Measurements from ENCODE around the gene ZFP30.
A peak's percentile ranks its signal among the peaks of the same experiment; 100 is the strongest.
"Not testable (repeated sequence)": the region's sequence is repeated elsewhere in the genome, so short reads cannot be mapped to it uniquely, and the experiment has no call there.

The ZFP30 gene

GRCh38 chr19:37655301-37655688 lies at the start of gene ZFP30:
TSS of gene ZFP30 (minus strand) at chr19:37655465. CDS start at chr19:37647822, 7,643 bp downstream.
- peak; percentile 68 for DNase-seq (ENCODE audit: low read depth)

DNA sequence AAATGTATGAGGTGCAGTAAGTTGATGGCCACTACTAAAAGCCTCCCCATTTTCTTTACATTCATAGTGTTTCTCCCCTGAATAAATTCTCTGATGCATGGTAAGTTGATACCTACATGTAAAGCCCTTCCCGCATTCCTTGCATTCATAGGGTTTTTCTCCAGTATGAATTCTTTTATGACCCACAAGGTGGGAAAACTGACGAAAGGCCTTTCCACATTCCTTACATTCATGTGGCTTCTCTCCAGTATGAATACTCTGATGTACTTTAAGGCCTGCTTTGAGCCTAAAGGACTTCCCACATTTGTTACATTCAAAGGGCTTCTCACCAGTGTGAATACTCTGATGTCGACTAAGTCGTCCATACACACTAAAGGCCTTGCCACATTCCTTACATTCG lies 43.8 kb upstream of the ZFP30 start:
- no peak for DNase-seq (ENCODE audit: low read depth)

GRCh38 chr19:37698216-37698615 lies 43.0 kb upstream of the ZFP30 start:
- no peak for DNase-seq (ENCODE audit: low read depth)

GRCh38 chr19:37695144-37695899 lies 40.1 kb upstream of the ZFP30 start:
- no peak for DNase-seq (ENCODE audit: low read depth)

GRCh38 chr19:37692956-37693620 lies 37.8 kb upstream of the ZFP30 start:
- DNase-seq (ENCODE audit: low read depth) = no peak

DNA sequence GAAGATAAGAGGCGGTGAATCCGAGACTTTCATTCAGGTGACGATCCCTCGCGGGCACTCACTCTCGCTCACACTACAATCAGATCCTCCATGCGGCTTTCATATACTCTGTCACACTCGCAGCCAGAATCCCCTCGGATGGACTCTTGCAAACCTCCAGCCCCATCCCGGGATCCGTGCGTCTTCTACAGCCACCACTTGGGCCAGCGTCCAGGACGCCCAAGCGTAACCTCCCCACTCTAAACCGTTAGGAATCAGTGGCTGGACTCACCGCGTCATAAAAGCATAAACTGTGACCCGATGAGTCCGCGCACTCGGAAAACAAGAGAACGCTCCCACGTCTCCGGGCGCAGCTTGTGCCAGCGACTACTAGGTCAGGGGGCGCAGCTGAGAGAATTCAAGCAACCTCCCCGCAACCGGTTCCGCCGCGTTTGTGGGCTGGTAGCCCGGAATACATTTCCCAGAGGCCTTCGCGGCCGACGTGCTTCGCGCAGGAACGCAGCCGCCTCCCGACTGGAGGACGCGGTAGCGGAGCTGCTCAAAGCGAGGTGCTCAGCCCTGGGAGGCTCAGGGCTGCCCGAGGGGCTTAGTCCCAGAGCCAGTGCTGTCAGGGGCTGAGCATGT lies 36.7 kb upstream of the ZFP30 start:
- peak; percentile 70 for DNase-seq (ENCODE audit: low read depth)

- no peak for DNase-seq (ENCODE audit: low read depth)
Measured at GRCh38 chr19:37683520-37683919, 28.3 kb upstream of the ZFP30 start.

DNA sequence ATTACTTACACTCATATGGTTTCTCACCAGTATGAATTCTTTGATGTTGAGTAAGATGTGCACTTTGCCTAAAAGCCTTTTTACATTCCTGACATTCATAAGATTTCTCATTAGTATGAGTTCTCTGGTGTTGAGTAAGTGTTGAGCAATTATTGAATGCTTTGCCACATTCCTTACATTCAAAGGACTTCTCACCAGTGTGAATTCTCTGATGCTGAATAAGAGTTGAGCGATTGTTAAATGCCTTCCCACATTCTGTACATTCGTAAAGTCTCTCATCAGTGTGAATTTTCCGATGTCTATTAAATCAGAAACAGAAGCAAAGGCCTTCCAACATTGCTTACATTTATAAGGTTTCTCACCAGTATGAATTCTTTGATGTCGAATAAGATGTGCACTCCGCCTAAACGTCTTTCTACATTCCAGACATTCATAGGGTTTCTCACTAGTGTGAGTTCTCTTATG lies 14.2 kb upstream of the ZFP30 start:
- no peak for DNase-seq (ENCODE audit: low read depth)

GRCh38 chr19:37657157-37657556 lies 1.9 kb upstream of the ZFP30 start:
- DNase-seq (ENCODE audit: low read depth) = not testable (repeated sequence)

GRCh38 chr19:37655689-37656371 lies 565 bp upstream of the ZFP30 start:
- peak; percentile 82 for DNase-seq (ENCODE audit: low read depth)

GRCh38 chr19:37654629-37655300 lies 500 bp downstream of the ZFP30 start:
- peak; percentile 6 for DNase-seq (ENCODE audit: low read depth)

- DNase-seq (ENCODE audit: low read depth) = no peak
Measured at GRCh38 chr19:37654118-37654517, 1.1 kb downstream of the ZFP30 start.

DNA sequence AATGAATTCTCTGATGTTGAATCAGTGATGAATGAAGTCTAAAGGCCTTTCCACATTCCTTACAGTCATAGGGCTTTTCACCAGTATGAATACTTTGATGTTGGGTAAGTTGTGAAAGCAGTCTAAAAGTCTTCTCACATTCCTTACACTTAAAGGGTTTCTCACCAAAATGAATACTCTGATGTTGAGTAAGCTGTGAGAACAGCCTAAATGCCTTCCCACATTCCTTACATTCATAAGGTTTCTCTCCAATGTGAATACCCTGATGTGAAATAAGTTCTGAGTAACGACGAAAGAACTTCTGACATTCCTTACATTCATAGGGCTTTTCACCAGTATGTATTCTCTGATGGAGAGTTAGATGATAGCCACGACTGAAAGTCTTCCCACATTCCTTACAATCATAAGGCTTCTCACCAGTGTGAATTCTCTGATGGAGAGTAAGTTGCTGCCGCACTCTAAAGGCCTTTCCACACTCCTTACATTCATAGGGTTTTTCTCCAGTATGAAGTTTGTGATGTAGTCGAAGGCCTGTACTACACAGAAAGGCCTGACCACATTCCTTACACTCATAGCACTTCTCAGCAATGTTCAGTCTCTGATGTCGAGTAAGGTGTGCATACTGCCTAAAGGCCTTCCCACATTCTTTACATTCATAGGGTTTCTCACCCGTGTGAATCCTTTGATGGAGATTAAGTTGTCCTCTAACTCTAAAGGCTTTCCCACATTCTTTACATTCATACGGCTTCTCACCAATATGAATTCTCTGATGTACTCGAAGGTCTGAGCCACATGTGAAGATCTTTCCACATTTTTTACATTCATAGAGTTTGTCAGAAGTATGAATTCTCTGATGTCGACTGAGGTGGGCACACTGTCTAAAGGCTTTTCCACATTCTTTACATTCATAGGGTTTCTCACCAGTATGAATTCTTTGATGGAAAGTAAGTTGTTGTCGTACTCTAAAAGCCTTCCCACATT lies 19.9 kb downstream of the ZFP30 start:
- DNase-seq (ENCODE audit: low read depth) = no peak

GRCh38 chr19:37594982-37595382 lies 60.3 kb downstream of the ZFP30 start:
- DNase-seq (ENCODE audit: low read depth) = peak; percentile 40

DNA sequence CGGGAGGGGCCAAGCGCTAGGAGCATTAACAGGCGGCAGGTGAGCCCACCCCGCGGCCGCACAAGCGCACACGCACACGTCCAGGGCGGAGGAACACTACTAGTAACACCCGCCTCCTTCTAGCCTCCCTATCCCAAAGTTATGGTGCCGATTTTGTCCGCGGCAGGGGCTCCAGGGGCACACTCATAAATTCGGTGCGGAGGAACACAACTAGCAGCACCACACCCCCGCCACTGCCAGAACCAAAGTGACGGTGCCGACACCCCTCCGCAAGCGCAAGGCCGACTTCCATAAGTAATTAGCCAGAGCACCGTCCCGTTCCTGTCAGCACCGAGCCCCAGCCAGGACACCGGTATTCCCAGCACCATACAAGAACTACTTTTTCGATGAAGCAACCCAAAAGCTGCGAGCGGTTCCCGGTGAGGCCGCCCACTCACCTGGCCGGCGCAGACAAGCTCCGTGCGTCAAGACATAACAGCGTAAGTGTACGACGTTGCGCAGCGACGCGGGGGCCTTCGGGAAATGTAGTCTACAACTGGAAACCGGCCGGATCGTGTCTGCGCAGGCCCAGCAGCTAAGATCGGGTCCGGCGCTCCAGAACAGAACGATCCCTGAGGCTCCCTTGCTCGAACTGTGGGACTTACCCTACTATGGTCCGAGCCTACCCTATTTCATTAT lies 60.8 kb downstream of the ZFP30 start, which contains the start of the genes ZNF540 and ZNF571:
Gene ZNF540 (plus strand): TSS at position 573 of the 678 bp plus-strand sequence. CDS start 3,572 bp downstream, outside the sequence.
Gene ZNF571 (minus strand): TSS at position 489 of the 678 bp plus-strand sequence. CDS start 8,116 bp downstream, outside the sequence.
- DNase-seq (ENCODE audit: low read depth) = peak; percentile 86

DNA sequence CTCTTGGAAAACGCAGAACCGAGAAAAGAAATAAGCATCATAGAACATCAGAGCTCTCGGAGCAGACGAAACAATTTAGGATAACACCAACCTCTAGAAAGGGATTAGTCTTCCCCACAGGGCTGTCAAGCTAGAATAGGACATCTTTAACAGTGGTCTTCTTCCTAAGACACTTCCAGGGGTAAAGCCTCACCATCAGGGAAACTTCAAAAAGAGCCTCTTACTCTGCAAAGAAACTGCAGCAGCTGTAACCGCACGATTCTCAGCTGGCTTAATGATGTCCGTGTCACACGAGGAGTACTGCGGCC lies 61.3 kb downstream of the ZFP30 start:
- no peak for DNase-seq (ENCODE audit: low read depth)

DNA sequence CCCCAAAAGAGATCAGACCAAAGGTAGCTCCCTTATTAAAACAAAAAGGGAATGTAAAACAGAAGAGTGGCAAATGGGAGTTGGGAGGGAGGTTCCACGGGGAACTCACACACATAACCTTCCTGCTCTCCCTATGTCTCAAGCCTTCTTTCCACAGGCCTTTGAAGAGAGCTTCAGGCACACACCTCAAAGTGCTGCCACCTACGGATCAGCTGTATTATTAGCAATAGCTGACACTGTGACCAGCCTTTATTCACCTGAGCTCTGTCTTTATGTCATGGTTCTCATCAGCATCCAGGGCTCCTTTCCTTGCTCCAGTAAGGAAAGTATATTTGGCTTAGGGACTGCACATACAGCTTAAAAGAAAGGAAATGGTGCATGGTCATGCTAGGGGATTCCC lies 71.9 kb downstream of the ZFP30 start:
- no peak for DNase-seq (ENCODE audit: low read depth)

DNA sequence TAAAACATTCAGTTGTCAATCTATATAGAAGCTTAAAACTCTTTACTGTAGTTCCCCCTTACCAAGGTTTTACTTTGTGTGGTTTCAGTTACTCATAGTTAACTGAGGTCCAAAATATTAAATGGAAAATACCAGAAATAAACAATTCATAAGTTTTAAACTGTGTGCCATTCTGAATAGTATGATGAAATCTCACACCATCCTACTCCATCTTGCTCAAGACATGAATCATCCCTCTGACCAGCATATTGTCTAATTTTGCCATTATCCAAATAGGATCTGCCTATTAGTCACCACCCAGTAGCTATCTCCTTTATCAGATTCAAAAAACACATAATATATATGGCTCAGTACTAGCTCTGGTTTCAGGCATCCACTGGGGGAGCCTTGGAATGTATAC lies 83.1 kb downstream of the ZFP30 start:
- no peak for DNase-seq (ENCODE audit: low read depth)

GRCh38 chr19:37565370-37565669 lies 89.9 kb downstream of the ZFP30 start:
- no peak for DNase-seq (ENCODE audit: low read depth)
